Measurements from ENCODE around the gene RAB34. TPM values are rescaled to one million over a fixed set of nuclear protein-coding genes. Genes with fewer than 3 reads are reported as not detected.

The RAB34 gene
- total RNA-seq, 1 experiment from 2014 or later, result 189 TPM

GRCh38 chr17:28684963-28685362 lies 32.7 kb downstream of the RAB34 start:
- TF ChIP-seq CTCF (conservative IDR thresholded peaks at IDR 0.05), result no peak
- Histone ChIP-seq H3K4me2 (ENCODE audit: insufficient read depth, insufficient read length, low read length) (no peak overlapping the region), H3K9me3 (ENCODE audit: control insufficient read depth, low read depth, low read length) (no peaks in the 10 kb centered on the region), H3K27me3 (ENCODE audit: insufficient read depth, low read length) (peaks cover 1% of the 10 kb centered on the region; the same call in 1 of the 2 replicates), H3K79me2 (ENCODE audit: insufficient read depth, low read length) (no peaks in the 10 kb centered on the region), H2BK120ac (ENCODE audit: low read depth, low read length, poor library complexity, severe bottlenecking) (no peak overlapping the region), H3K27ac (ENCODE audit: insufficient read length, low read depth, low read length) (no peak overlapping the region), H3K4me1 (ENCODE audit: insufficient read depth, low read length) (no peaks in the 10 kb centered on the region), H4K5ac (ENCODE audit: insufficient read length, low read depth, low read length) (no peak overlapping the region), H3K56ac (ENCODE audit: insufficient read length, low read depth, low read length) (no peak overlapping the region), H4K91ac (ENCODE audit: insufficient read length, low read depth, low read length) (no peak overlapping the region), H3T11ph (ENCODE audit: low read length) (no peak overlapping the region), H4K8ac (replicated peaks; ENCODE audit: insufficient read length, low read depth, low read length) (no peak overlapping the region), H3K23ac (ENCODE audit: insufficient read length, low read depth, low read length) (no peak overlapping the region), H3K18ac (ENCODE audit: insufficient read length, low read depth, low read length) (no peak overlapping the region), H3K4ac (ENCODE audit: low read depth, low read length) (no peak overlapping the region), H3K23me2 (ENCODE audit: insufficient read length, low read depth, low read length, poor library complexity, severe bottlenecking) (no peaks in the 10 kb centered on the region), H2AK5ac (ENCODE audit: insufficient read length, low read length) (no peak overlapping the region), H4K20me1 (ENCODE audit: control insufficient read depth, insufficient read depth, insufficient read length) (no peaks in the 10 kb centered on the region), H2BK15ac (ENCODE audit: low read depth, low read length) (no peak overlapping the region), H3K79me1 (ENCODE audit: insufficient read depth, low read depth, low read length, poor library complexity, severe bottlenecking) (no peaks in the 10 kb centered on the region), H3K14ac (ENCODE audit: insufficient read depth, low read length) (no peak overlapping the region), H2BK12ac (ENCODE audit: insufficient read length, low read depth, low read length) (no peak overlapping the region), H3K9ac (ENCODE audit: extremely low read depth, insufficient read length, low read length) (no peak overlapping the region), H2BK20ac (ENCODE audit: low read depth, low read length, poor library complexity, severe bottlenecking) (no peak overlapping the region), H2BK5ac (ENCODE audit: insufficient read length, low read length) (no peak overlapping the region), H2AFZ (ENCODE audit: low read length) (no peak overlapping the region)
- Mint-ChIP-seq H3K36me3 (ENCODE audit: insufficient read depth in 1 of 3, low read depth in 3 of 3) (peaks cover 67 to 96% (median 94%) of the 10 kb centered on the region in 3 experiments; a peak in 6 of 7 replicates), H3K4me3 (no peak overlapping the region), H3K27me3 (ENCODE audit: low read depth) (no peaks in the 10 kb centered on the region), H3K4me1 (no peaks in the 10 kb centered on the region), H3K27ac (no peak overlapping the region), H3K9me3 (no peaks in the 10 kb centered on the region)
- no peak for DNase-seq
- no CpG with 5 or more reads among the region's 3 CpGs for WGBS (ENCODE audit: extremely low coverage, insufficient read length, low lambda C conversion rate)

All from H9 (cell line).